ENCODE measurements around the gene ANTXRL.
"Not testable (repeated sequence)": the region's sequence is repeated elsewhere in the genome, so short reads cannot be mapped to it uniquely, and the experiment has no call there.

ANTXRL gene

GRCh38 chr10:46254007-46254383 is 32.8 kb upstream of the ANTXRL start:
- DNase-seq (ENCODE audit: insufficient read length, low spot score): no peak
- FAIRE-seq: no peak

DNA sequence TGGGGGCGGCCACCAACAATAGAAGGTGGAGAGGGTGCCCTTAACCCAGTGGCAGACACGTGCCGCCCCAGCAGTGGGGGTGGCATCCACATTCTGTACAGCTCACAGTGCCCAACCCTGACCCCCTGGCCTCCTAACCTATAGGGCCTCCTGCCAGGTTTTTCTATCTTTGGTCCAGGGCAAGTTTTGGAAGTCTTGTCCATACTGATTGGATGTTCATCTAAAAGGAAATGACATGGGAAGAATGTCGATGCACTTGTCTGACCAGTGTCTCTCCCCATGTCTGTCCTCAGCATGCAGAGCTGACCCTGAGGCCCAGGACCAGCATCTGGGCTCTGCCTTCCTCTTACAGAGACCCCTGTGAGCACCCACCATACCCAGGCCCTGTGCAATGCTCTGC is 32.3 kb upstream of the ANTXRL start:
- FAIRE-seq (no peak), DNase-seq (ENCODE audit: insufficient read length, low spot score) (no peak)

GRCh38 chr10:46255210-46255609 is 31.6 kb upstream of the ANTXRL start:
- FAIRE-seq; DNase-seq (ENCODE audit: insufficient read length, low spot score): not testable (repeated sequence)

- no peak for FAIRE-seq
Observed at GRCh38 chr10:46255801-46256747, 30.7 kb upstream of the ANTXRL start.

DNA sequence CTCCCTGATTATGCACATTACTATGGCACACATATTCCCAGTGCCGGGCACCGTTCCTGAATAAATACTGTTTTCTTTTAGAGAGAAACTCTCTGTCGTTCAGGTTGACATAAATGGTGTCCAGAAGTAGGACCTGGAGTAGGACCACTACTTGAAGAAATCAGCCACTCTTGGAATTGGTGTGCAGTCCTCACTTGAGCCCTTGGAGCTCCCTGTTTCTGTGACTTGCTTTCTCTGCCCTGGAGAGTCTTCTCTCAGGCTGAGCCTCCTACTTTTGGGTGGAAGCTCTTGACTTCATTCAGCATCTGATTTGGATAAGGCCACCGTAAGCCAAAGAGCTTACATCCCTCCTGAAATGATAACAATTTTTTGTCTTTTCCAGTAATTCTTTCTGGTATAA is 29.7 kb upstream of the ANTXRL start:
- FAIRE-seq (no peak), DNase-seq (ENCODE audit: insufficient read length, low spot score) (no peak)

More at GRCh38 chr10:46255801-46256747, 30.7 kb upstream of the ANTXRL start:
- peak; percentile 77 for DNase-seq (ENCODE audit: insufficient read length, low spot score)

DNA sequence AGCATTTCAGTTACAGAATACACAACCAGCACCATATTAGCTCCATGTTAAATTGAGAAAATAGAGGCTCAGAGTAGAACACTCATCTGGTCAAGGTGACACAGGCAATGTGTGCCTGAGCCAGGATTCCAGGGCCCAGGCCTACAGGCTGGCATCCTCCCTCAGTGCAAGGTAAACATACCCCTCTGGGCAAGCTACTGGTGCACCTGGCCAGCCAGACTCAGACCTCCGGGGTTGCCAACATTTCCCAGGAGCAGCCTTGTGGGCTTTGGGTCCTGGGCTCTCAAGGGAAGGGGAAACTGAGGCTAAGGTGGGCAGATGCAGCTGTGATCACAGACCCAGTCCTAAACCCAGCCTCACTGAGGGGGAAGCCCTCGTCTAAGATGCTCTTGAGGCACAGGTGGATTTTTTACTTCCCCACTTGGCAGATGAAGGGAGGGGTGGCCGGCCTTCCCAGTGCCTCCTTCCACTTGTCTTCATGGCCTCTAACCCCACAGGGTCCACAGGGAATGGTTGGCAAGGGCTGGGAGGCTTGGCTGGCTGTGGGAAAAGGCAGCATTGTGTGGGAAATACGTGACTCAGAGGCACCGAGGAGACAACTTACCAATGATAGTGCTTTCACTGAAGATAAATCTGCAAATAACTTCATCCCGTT is 23.8 kb upstream of the ANTXRL start:
- not testable (repeated sequence) for DNase-seq (ENCODE audit: insufficient read length, low spot score); FAIRE-seq

- DNase-seq (ENCODE audit: insufficient read length, low spot score): no peak
- FAIRE-seq: no peak
Observed at GRCh38 chr10:46263831-46264268, 22.9 kb upstream of the ANTXRL start.

- DNase-seq (ENCODE audit: insufficient read length, low spot score) (no peak), FAIRE-seq (no peak)
Observed at GRCh38 chr10:46264336-46264735, 22.5 kb upstream of the ANTXRL start.

GRCh38 chr10:46264737-46265368 is 21.9 kb upstream of the ANTXRL start:
- DNase-seq (ENCODE audit: insufficient read length, low spot score) (no peak), FAIRE-seq (no peak)

GRCh38 chr10:46265566-46266305 is 21.1 kb upstream of the ANTXRL start:
- FAIRE-seq; DNase-seq (ENCODE audit: insufficient read length, low spot score): not testable (repeated sequence)

GRCh38 chr10:46266306-46266985 is 20.4 kb upstream of the ANTXRL start:
- FAIRE-seq (no peak), DNase-seq (ENCODE audit: insufficient read length, low spot score) (no peak)

- FAIRE-seq: no peak
- DNase-seq (ENCODE audit: insufficient read length, low spot score): no peak
Observed at GRCh38 chr10:46267132-46267985, 19.4 kb upstream of the ANTXRL start.

GRCh38 chr10:46268076-46268881 is 18.5 kb upstream of the ANTXRL start:
- FAIRE-seq (no peak), DNase-seq (ENCODE audit: insufficient read length, low spot score) (no peak)

GRCh38 chr10:46269554-46270053 is 17.2 kb upstream of the ANTXRL start:
- FAIRE-seq: not testable (repeated sequence)

GRCh38 chr10:46270086-46270811 is 16.5 kb upstream of the ANTXRL start:
- no peak for FAIRE-seq
- no peak for DNase-seq (ENCODE audit: insufficient read length, low spot score)

More at GRCh38 chr10:46269554-46270053, 17.2 kb upstream of the ANTXRL start:
- not testable (repeated sequence) for DNase-seq (ENCODE audit: insufficient read length, low spot score)

DNA sequence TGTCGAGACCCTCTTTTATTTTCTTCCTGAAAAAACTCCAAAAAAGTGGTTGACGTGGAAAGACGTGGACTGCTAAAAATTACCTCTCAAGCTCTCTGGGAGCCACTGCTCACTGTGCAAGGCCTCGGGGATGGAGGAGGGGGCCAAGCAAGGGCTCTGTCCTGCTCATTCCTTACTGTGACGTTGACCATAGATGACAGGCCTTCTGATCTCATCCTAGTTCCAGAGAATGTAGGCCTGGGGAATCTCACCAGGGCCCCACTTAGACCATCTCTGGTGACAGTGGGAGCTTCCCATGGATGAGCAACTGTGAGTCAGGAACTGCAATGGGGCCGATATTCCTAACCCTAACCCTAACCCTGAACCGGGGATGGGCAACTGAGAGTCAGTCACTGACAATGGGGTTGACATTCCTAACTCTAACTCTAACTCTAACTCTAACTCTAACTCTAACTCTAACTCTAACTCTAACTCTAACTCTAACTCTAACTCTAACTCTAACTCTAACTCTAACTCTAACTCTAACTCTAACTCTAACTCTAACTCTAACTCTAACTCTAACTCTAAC is 15.8 kb upstream of the ANTXRL start:
- DNase-seq (ENCODE audit: insufficient read length, low spot score); FAIRE-seq: not testable (repeated sequence)

Data from HTR-8/SVneo (cell line).